GM23248 (cell line): ENCODE data around the gene CDC73.

Experiments
- EZH2 ChIP-seq: fragments of 200-600 bp; sonication (generic); IDR thresholded peaks from 2 replicates; pipeline ENCODE4 v1.6.1; 2018; ENCODE audit warnings: antibody characterized with exemption, mild to moderate bottlenecking; ENCODE audit not compliant: insufficient read depth, poor library complexity, severe bottlenecking
- EZH2phosphoT487 ChIP-seq: fragments of 200-600 bp; sonication (generic); IDR thresholded peaks from 2 replicates; pipeline ENCODE4 v1.6.1; 2018; ENCODE audit warnings: antibody characterized with exemption, moderate library complexity, mild to moderate bottlenecking, low read depth; ENCODE audit not compliant: insufficient read depth

DNA sequence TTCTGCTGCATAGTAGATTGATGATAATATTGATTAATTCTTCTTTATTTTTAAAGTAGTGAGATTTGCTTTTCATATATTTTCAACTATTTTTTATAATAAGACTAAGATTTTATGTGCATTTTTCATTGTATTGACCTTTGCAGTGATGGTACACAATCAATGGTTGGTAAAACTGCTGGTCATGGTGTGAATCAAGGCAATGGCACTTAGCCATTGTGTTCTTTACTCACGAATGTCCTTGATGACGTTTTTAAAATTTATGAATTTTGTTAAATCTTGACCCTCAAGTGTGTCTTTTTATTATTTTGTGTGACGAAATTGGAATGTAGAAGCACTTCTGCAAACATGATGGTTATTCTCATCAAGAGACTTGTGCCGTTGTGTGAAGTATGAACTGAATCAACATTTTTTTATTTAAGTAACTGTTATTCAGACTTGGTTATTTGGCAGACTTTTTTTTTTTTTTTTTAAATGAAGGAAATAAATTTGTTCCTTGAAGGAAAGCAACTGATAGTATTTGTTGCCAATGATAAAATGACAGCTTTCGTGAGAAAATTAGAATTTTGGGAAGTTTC lies 22.6 kb downstream of the CDC73 start:
- no peak for TF ChIP-seq EZH2phosphoT487
- TF ChIP-seq EZH2 = no peak
